ENCODE data around the gene SETD1A.
"Not testable (repeated sequence)": the region's sequence is repeated elsewhere in the genome, so short reads cannot be mapped to it uniquely, and the experiment has no call there.

SETD1A gene

GRCh38 chr16:30929167-30929566 lies 28.4 kb upstream of the SETD1A start:
- no peak for TF ChIP-seq CTCF (IDR thresholded peaks at IDR 0.05; ENCODE audit: low read depth, low read length)
- no peak for DNase-seq (ENCODE audit: extremely low read depth, low read depth)

GRCh38 chr16:30930160-30930571 lies 27.4 kb upstream of the SETD1A start:
- no peak for DNase-seq (ENCODE audit: extremely low read depth, low read depth)
- no peak for TF ChIP-seq CTCF (IDR thresholded peaks at IDR 0.05; ENCODE audit: low read depth, low read length)

- no peak for DNase-seq (ENCODE audit: extremely low read depth, low read depth)
- no peak for TF ChIP-seq CTCF (IDR thresholded peaks at IDR 0.05; ENCODE audit: low read depth, low read length)
These were observed 26.4 kb upstream of the SETD1A start for GRCh38 chr16:30931068-30931650.

GRCh38 chr16:30934827-30935557 lies 22.6 kb upstream of the SETD1A start:
- no peak for DNase-seq (ENCODE audit: extremely low read depth, low read depth)
- TF ChIP-seq CTCF (IDR thresholded peaks at IDR 0.05; ENCODE audit: low read depth, low read length): peak; percentile 53

GRCh38 chr16:30937692-30938091 lies 19.9 kb upstream of the SETD1A start:
- no peak for TF ChIP-seq CTCF (IDR thresholded peaks at IDR 0.05; ENCODE audit: low read depth, low read length)
- DNase-seq (ENCODE audit: extremely low read depth, low read depth): no peak

GRCh38 chr16:30939571-30939970 lies 18.0 kb upstream of the SETD1A start:
- not testable (repeated sequence) for DNase-seq (ENCODE audit: extremely low read depth, low read depth)

GRCh38 chr16:30941600-30942425 lies 15.7 kb upstream of the SETD1A start:
- TF ChIP-seq CTCF (IDR thresholded peaks at IDR 0.05; ENCODE audit: low read depth, low read length): peak; percentile 89
- no peak for DNase-seq (ENCODE audit: extremely low read depth, low read depth)
